ENCODE results near the gene KIF26A. TPM values are rescaled to one million over a fixed set of nuclear protein-coding genes. Genes with fewer than 3 reads are reported as not detected.
"Not testable (repeated sequence)": the region's sequence is repeated elsewhere in the genome, so short reads cannot be mapped to it uniquely, and the experiment has no call there.

Gene KIF26A
- total RNA-seq, 1 donor from 2014 or later, result 7.0 TPM

DNA sequence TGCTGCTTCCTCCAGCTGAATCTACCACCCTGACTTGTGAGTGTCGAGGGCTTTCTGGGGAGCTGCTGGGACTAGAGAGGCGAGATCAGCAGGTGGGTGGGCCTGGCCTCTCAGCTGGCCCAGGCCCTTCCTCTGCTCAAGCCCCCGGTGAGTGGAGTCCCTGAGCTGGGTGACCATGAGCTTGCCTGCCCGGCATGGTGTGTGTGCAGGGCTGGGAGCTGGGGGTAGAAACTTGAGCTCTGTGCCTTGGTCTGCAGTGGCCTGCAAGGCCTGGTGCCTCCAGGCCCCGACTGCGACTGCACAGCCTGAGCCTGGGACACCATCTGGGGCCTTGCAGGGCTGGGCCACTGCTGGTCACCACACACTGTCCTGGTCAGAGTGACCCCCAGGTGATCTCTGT is 67.4 kb downstream of the KIF26A start:
- DNase-seq (ENCODE audit: low spot score, unreplicated experiment), result no peak
- H3K36me3 Mint-ChIP-seq (ENCODE audit: insufficient read depth), result no peaks in the 10 kb centered on the region

DNA sequence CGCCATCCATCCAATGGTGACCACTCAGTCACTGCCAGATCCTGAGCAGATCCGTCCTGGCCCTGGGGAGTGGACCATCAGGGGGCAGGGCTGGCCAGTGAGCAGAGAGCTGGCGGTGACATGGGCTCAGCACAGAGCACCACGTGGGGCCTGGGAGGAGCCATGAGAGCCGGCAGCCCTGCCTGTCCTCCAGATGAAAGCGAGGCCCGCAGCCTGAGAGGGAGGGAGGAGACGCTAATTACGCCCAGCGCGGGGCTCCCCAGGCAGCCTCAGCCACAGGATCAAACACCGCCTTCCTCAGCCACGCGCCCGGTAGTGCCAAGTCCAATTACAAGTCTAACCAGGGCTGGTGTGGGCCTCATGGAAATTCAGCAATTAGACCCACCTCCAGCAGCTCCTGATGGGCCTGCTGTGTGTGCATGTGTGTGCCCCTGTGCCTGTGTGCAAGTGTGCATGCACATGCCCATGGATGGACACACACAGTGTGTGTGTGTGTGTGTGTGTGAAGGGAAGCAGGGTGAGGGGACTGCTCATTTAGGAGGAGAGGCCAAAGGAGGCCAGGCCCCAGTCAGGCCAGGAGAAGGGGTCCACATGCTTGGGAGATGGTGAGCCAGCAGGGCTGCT is 68.0 kb downstream of the KIF26A start:
- TF ChIP-seq, protein P1, sequence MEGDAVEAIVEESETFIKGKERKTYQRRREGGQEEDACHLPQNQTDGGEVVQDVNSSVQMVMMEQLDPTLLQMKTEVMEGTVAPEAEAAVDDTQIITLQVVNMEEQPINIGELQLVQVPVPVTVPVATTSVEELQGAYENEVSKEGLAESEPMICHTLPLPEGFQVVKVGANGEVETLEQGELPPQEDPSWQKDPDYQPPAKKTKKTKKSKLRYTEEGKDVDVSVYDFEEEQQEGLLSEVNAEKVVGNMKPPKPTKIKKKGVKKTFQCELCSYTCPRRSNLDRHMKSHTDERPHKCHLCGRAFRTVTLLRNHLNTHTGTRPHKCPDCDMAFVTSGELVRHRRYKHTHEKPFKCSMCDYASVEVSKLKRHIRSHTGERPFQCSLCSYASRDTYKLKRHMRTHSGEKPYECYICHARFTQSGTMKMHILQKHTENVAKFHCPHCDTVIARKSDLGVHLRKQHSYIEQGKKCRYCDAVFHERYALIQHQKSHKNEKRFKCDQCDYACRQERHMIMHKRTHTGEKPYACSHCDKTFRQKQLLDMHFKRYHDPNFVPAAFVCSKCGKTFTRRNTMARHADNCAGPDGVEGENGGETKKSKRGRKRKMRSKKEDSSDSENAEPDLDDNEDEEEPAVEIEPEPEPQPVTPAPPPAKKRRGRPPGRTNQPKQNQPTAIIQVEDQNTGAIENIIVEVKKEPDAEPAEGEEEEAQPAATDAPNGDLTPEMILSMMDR (IDR thresholded peaks at IDR 0.05; ENCODE audit: unreplicated experiment), result no peak
- DNase-seq (ENCODE audit: low spot score, unreplicated experiment), result peak; percentile 27
- peaks cover 2% of the 10 kb centered on the region for H3K4me1 Mint-ChIP-seq (ENCODE audit: low read depth)
- no peak overlapping the region for H3K27ac Mint-ChIP-seq
- H3K9me3 Mint-ChIP-seq (ENCODE audit: low read depth), result no peaks in the 10 kb centered on the region
- no peak overlapping the region for H3K4me3 Mint-ChIP-seq (ENCODE audit: low read depth)
- no peaks in the 10 kb centered on the region for H3K36me3 Mint-ChIP-seq (ENCODE audit: insufficient read depth)
- H3K27me3 Mint-ChIP-seq, result peaks cover 5% of the 10 kb centered on the region

More for the DNA sequence above, 67.4 kb downstream of the KIF26A start:
- Mint-ChIP-seq H3K4me1 (ENCODE audit: low read depth) (peaks cover 2% of the 10 kb centered on the region), H3K27me3 (peaks cover 5% of the 10 kb centered on the region), H3K27ac (no peak overlapping the region), H3K4me3 (ENCODE audit: low read depth) (no peak overlapping the region), H3K9me3 (ENCODE audit: low read depth) (no peaks in the 10 kb centered on the region)
- TF ChIP-seq, protein P1 (IDR thresholded peaks at IDR 0.05; ENCODE audit: unreplicated experiment), result no peak

DNA sequence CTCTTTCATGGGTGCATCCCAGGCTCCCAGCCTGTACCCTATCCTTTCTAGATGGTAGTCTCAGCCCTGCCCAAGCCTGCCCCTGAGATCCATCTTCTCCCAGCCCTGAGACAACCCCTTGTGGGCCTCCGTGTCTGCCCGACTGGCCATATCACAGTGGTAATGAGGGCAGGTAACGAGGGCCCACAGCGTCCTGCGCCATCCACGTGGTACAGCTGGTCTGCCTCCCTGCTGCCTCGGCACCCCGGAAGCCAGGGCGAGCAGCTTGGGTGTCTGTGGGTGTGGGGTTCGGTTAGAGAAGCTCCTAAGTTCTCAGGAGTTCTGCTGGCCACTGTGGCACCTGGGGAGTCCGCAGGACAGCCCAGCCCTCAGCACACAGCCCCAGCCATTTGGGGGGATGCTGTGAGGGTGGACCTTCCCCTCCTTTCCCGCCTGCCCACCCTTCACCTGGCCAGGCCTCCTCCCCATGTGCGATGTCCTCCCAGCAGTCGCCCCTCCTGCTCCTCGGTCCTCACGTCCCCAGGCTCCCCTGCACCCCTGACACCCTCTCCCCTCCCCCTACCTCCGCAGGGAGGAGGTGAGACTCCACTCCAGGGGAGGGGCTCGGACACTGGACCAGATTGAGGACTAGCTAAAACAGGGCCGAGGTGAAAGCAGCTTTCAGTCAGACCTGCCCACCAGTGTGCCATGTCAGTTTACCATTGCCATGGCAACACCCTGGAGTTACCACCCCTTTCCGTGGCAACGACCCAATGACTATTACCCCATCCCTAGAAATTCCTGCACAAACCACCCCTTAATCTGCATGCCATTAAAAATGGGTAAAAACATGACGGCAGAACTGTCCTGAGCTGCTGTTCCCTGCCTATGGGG is 69.0 kb downstream of the KIF26A start:
- H3K4me3 Mint-ChIP-seq (ENCODE audit: low read depth), result no peak overlapping the region
- no peaks in the 10 kb centered on the region for H3K9me3 Mint-ChIP-seq (ENCODE audit: low read depth)
- H3K4me1 Mint-ChIP-seq (ENCODE audit: low read depth), result peaks cover 2% of the 10 kb centered on the region
- no peaks in the 10 kb centered on the region for H3K36me3 Mint-ChIP-seq (ENCODE audit: insufficient read depth)
- no peak for DNase-seq (ENCODE audit: low spot score, unreplicated experiment)
- H3K27ac Mint-ChIP-seq, result no peak overlapping the region
- peaks cover 5% of the 10 kb centered on the region for H3K27me3 Mint-ChIP-seq
- TF ChIP-seq, protein P1 (IDR thresholded peaks at IDR 0.05; ENCODE audit: unreplicated experiment), result no peak

DNA sequence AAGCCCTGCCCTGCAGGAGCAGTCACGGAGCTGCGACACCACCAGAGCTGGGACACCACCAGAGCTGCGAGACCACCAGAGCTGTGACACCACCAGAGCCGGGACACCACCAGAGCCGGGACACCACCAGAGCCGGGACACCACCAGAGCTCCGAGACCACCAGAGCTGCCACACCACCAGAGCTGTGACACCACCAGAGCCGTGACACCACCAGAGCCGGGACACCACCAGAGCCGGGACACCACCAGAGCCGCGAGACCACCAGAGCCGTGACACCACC is 69.6 kb downstream of the KIF26A start:
- H3K4me3 Mint-ChIP-seq (ENCODE audit: low read depth); H3K27ac Mint-ChIP-seq; H3K4me1 Mint-ChIP-seq (ENCODE audit: low read depth); H3K9me3 Mint-ChIP-seq (ENCODE audit: low read depth); H3K27me3 Mint-ChIP-seq; H3K36me3 Mint-ChIP-seq (ENCODE audit: insufficient read depth); DNase-seq (ENCODE audit: low spot score, unreplicated experiment): not testable (repeated sequence)

DNA sequence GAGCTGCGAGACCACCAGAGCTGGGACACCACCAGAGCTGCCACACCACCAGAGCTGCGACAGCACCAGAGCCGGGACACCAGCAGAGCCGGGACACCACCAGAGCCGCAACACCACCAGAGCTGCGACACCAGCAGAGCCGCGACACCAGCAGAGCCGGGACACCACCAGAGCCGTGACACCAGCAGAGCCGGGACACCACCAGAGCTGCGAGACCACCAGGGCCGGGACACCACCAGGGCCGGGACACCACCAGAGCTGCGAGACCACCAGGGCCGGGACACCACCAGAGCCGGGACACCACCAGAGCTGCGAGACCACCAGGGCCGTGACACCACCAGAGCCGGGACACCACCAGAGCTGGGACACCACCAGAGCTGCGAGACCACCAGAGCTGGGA is 69.9 kb downstream of the KIF26A start:
- H3K27me3 Mint-ChIP-seq; H3K27ac Mint-ChIP-seq; DNase-seq (ENCODE audit: low spot score, unreplicated experiment); H3K4me1 Mint-ChIP-seq (ENCODE audit: low read depth); H3K36me3 Mint-ChIP-seq (ENCODE audit: insufficient read depth); H3K4me3 Mint-ChIP-seq (ENCODE audit: low read depth); H3K9me3 Mint-ChIP-seq (ENCODE audit: low read depth): not testable (repeated sequence)

DNA sequence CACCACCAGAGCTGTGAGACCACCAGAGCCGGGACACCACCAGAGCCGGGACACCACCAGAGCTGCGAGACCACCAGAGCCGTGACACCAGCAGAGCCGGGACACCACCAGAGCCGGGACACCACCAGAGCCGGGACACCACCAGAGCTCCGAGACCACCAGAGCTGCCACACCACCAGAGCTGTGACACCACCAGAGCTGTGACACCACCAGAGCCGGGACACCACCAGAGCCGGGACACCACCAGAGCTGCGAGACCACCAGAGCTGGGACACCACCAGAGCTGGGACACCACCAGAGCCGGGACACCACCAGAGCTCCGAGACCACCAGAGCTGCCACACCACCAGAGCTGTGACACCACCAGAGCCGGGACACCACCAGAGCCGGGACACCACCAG is 70.7 kb downstream of the KIF26A start:
- not testable (repeated sequence) for H3K9me3 Mint-ChIP-seq (ENCODE audit: low read depth); H3K36me3 Mint-ChIP-seq (ENCODE audit: insufficient read depth); H3K4me3 Mint-ChIP-seq (ENCODE audit: low read depth); DNase-seq (ENCODE audit: low spot score, unreplicated experiment); H3K27ac Mint-ChIP-seq; H3K4me1 Mint-ChIP-seq (ENCODE audit: low read depth); H3K27me3 Mint-ChIP-seq

Data from progenitor cell of endocrine pancreas (in vitro differentiated cells).